ELR (cell line): ENCODE data around the gene MED13.
"Not testable (repeated sequence)": the region's sequence is repeated elsewhere in the genome, so short reads cannot be mapped to it uniquely, and the experiment has no call there.

Experiments used
- DNase-seq: peaks from one replicate; pipeline ENCODE4 v3.0.0-alpha.2; 2015; ENCODE audit warnings: low read depth

The MED13 gene

DNA sequence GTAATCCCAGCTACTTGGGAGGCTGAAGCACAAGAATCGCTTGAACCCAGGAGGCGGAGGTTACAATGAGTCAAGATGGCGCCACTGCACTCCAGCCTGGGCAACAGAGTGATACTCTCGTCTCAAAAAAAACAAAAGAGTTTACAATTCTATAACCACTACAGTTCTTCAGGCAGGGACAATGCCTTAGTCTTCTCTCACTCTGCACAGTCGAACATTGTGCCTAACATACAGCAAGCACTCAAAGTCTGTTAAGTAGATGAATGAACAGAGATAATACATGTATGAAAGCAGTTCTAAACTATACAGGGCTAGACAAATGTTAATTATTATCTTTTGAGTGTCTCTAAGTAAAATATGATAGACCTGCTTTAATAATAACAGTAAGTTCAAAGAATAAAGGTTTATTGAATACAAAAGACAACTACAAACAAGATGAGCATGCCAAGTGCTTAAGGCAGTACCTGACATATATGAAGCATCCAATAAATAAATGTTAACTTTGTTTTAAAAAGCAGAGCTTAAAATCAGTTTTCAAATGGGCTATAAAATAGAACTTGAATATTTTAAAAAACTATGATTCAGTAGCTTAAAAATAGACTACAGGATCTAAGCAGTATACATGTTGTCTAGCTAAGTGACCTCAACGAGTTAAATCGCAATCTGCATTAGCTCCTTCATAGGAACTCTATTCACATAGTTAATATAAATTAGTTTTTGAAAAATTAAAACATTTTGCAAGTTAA, 156.6 kb downstream of the MED13 start:
- DNase-seq, result no peak

DNA sequence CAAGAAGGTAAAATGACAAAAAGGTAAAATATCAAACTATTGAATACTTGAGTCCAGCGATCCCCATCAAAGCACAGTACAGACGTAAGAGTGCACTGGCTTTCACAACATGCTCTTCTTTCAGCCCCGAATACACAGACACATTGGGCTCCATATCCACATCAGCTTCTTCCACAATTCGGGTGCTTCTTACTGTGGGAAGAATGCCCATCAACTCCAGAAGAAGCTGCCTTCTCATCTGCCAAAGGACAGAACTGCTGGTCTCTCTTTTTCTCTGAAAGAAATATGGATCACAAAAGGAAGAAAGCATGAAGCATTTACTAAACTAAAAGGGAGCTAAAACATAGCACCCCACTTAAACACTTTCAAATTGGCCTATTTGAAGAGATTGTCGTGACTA, 157.7 kb downstream of the MED13 start:
- DNase-seq, result no peak

DNA sequence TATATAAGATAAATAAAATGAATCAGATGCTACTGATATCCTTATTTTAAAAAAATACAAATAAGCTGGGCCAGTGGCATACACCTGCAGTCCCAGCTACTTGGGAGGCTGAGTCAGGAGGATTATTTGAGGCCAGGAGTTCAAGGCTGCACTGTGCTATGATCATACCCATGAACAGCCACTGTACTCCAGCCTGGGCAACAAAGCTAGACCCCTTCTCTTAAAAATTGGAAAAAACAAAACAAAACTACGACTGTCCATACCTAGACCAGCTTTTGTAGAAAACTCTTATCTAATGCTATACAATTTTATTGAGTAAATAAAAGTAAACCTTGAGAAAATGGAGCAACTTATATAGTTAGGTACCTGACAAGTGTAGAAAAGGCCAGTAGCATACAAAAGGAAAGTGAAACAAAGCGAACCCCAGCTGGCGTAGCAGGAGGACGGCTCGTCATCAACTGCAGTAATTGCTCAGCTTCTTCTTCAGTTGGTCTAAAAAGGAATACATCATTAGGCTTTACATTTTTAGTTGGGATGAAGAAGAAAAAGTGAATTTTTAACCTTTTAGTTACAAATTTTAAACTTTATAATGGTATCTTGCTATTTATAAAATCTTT, 160.9 kb downstream of the MED13 start:
- DNase-seq, result no peak

DNA sequence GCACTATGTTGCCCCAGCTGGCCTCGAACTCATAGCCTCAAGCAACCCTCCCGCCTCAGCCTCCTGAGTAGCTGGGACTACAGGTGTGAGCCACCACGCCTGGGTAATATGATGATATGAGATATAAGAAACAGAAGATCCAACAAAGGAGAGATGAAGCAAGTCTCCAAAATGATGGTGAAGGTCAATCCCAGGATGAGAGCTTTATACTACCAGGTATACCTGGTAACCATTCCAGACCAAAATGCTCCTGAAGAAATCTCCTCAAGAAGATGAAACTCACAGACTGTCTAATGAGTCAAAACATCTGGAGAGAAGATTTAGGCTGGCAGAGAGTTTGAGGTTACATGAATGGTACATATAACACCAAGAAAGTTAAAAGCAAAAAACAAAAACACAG, 161.8 kb downstream of the MED13 start:
- DNase-seq, result no peak

DNA sequence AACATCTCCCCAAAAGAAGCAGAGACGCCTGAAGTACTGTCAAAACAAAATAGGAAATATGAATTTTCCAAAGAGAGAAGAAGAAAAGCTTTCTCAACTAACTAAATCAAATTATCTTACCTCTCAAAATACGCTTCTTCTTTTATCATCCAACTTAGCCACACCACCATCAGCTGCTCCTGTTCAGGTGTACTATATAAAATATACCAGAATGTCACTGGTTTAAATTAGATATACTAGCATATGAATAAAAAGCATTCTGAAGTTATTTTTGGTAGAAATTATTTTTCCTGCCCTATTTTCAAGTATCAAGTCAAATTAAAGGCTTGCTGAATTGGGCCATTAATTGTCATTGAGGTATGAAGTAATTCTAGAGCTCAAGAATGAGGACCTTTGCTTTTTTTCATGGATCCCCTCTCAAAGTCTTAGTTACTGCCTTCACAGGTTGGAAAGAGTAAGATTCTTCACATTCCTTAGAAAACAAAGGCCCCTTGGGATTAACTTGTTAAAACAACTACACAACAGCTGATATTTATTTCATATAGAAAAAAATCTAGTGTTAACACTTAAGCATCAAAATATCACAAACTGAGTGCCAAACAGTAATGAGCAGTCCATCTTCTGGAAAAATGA, 167.4 kb downstream of the MED13 start:
- DNase-seq, result no peak

DNA sequence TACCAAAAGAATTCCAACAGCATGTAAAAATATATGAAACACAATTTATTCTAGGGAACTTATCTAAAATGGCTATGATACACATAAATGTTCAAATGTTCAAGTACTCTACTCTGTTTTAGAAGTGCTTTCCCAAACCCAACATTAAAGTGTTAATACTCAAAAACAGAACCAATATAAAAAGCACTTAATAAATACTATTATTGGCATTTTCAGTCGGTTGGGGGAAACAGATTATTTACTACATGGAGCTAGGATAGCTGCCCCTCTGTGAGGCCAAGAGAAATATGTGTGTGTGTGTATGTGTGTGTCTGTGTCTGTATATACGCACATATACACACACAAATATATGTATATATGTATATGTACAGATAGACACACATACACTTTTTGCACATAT, 169.7 kb downstream of the MED13 start:
- DNase-seq, result no peak

DNA sequence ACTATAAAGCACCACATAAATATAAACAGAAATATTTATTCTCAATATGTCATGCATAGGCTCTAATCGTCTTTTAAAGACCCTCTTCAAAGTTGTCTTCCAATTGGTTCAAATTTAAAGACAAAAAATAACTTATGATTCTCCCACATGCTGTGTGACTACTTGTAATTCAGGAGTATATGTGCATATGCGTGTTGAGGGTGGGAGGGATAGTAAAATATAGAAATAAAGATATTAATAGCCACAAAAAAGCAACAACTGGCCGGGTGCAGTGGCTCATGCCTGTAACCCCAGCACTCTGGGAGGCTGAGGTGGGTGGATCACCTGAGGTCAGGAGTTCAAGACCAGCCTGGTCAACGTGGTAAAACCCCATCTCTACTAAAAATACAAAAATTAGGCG, 170.8 kb downstream of the MED13 start:
- DNase-seq, result not testable (repeated sequence)
